ENCODE results near the gene MT1A. TPM values are rescaled to one million over a fixed set of nuclear protein-coding genes. Genes with fewer than 3 reads are reported as not detected.
A peak's percentile ranks its signal among the peaks of the same experiment; 100 is the strongest.
"Not testable (repeated sequence)": the region's sequence is repeated elsewhere in the genome, so short reads cannot be mapped to it uniquely, and the experiment has no call there.

Gene MT1A
- total RNA-seq, 1 donor: not detected

GRCh38 chr16:56649820-56650219 is 11.4 kb downstream of the MT1A start:
- no peak overlapping the region for H3K4me3 ChIP-seq (ENCODE audit: low read length)
- H3K27me3 ChIP-seq (ENCODE audit: insufficient read depth, low read length): peaks cover 45% of the 10 kb centered on the region
- no peaks in the 10 kb centered on the region for H3K9me3 ChIP-seq (ENCODE audit: low read depth, low read length)
- H3K4me1 ChIP-seq (ENCODE audit: insufficient read depth, low read length): no peaks in the 10 kb centered on the region

- H3K27me3 ChIP-seq (ENCODE audit: insufficient read depth, low read length): peaks cover 31% of the 10 kb centered on the region
- H3K4me3 ChIP-seq (ENCODE audit: low read length): no peak within 1 kb of the TSS
- no peaks in the 10 kb centered on the region for H3K9me3 ChIP-seq (ENCODE audit: low read depth, low read length)
- H3K4me1 ChIP-seq (ENCODE audit: insufficient read depth, low read length): no peaks in the 10 kb centered on the region
Observed at GRCh38 chr16:56651586-56651985, 13.1 kb downstream of the MT1A start, which contains the start of gene MT1B. MT1B (plus strand) TSS chr16:56651886; CDS start chr16:56651954, 68 bp downstream.

GRCh38 chr16:56652600-56652999 is 14.1 kb downstream of the MT1A start:
- peaks cover 4% of the 10 kb centered on the region for H3K4me1 ChIP-seq (ENCODE audit: insufficient read depth, low read length)
- H3K4me3 ChIP-seq (ENCODE audit: low read length): no peak overlapping the region
- H3K27me3 ChIP-seq (ENCODE audit: insufficient read depth, low read length): peaks cover 24% of the 10 kb centered on the region
- H3K9me3 ChIP-seq (ENCODE audit: low read depth, low read length): no peaks in the 10 kb centered on the region

GRCh38 chr16:56653218-56653617 is 14.8 kb downstream of the MT1A start:
- Histone ChIP-seq H3K27me3 (ENCODE audit: insufficient read depth, low read length) (peaks cover 18% of the 10 kb centered on the region), H3K4me1 (ENCODE audit: insufficient read depth, low read length) (peaks cover 8% of the 10 kb centered on the region), H3K4me3 (ENCODE audit: low read length) (no peak overlapping the region)

GRCh38 chr16:56657555-56658326 is 19.3 kb downstream of the MT1A start, which contains the start of gene MT1F:
MT1F (plus strand) TSS chr16:56657959; CDS start chr16:56658059, 100 bp downstream.
- no peaks in the 10 kb centered on the region for H3K9me3 ChIP-seq (ENCODE audit: low read depth, low read length)

More at GRCh38 chr16:56653218-56653617, 14.8 kb downstream of the MT1A start:
- H3K9me3 ChIP-seq (ENCODE audit: low read depth, low read length): no peaks in the 10 kb centered on the region

GRCh38 chr16:56658327-56658875 is 19.9 kb downstream of the MT1A start:
- Histone ChIP-seq H3K4me1 (ENCODE audit: insufficient read depth, low read length) (peaks cover 17% of the 10 kb centered on the region), H3K4me3 (ENCODE audit: low read length) (peak overlapping the region; percentile 56), H3K27me3 (ENCODE audit: insufficient read depth, low read length) (peaks cover 13% of the 10 kb centered on the region), H3K9me3 (ENCODE audit: low read depth, low read length) (no peaks in the 10 kb centered on the region)

More at GRCh38 chr16:56657555-56658326, 19.3 kb downstream of the MT1A start, which contains the start of gene MT1F:
- peaks cover 8% of the 10 kb centered on the region for H3K27me3 ChIP-seq (ENCODE audit: insufficient read depth, low read length)
- H3K4me3 ChIP-seq (ENCODE audit: low read length): peak within 1 kb of the TSS; percentile 56
- peaks cover 17% of the 10 kb centered on the region for H3K4me1 ChIP-seq (ENCODE audit: insufficient read depth, low read length)

- peaks cover 52% of the 10 kb centered on the region for H3K27me3 ChIP-seq (ENCODE audit: insufficient read depth, low read length)
- H3K4me1 ChIP-seq (ENCODE audit: insufficient read depth, low read length): peaks cover 14% of the 10 kb centered on the region
- H3K9me3 ChIP-seq (ENCODE audit: low read depth, low read length): no peaks in the 10 kb centered on the region
- H3K4me3 ChIP-seq (ENCODE audit: low read length): peak overlapping the region; percentile 19
Observed at GRCh38 chr16:56662357-56663354, 24.2 kb downstream of the MT1A start.

- Histone ChIP-seq H3K9me3 (ENCODE audit: low read depth, low read length) (no peaks in the 10 kb centered on the region), H3K27me3 (ENCODE audit: insufficient read depth, low read length) (peaks cover 70% of the 10 kb centered on the region), H3K4me3 (ENCODE audit: low read length) (no peak overlapping the region), H3K4me1 (ENCODE audit: insufficient read depth, low read length) (peaks cover 4% of the 10 kb centered on the region)
Observed at GRCh38 chr16:56664506-56664905, 26.0 kb downstream of the MT1A start.

GRCh38 chr16:56665286-56666261 is 27.1 kb downstream of the MT1A start:
- H3K9me3 ChIP-seq (ENCODE audit: low read depth, low read length); H3K4me1 ChIP-seq (ENCODE audit: insufficient read depth, low read length); H3K4me3 ChIP-seq (ENCODE audit: low read length): not testable (repeated sequence)
- H3K27me3 ChIP-seq (ENCODE audit: insufficient read depth, low read length): peaks cover 81% of the 10 kb centered on the region

- no peak within 1 kb of the TSS for H3K4me3 ChIP-seq (ENCODE audit: low read length)
- peaks cover 93% of the 10 kb centered on the region for H3K27me3 ChIP-seq (ENCODE audit: insufficient read depth, low read length)
- no peaks in the 10 kb centered on the region for H3K4me1 ChIP-seq (ENCODE audit: insufficient read depth, low read length)
- no peaks in the 10 kb centered on the region for H3K9me3 ChIP-seq (ENCODE audit: low read depth, low read length)
Observed at GRCh38 chr16:56667581-56668571, 29.4 kb downstream of the MT1A start, which contains the start of gene MT1G. MT1G (minus strand) TSS chr16:56668065; CDS start chr16:56667993, 72 bp downstream.

GRCh38 chr16:56669005-56669839 is 30.8 kb downstream of the MT1A start, which contains the start of gene MT1H:
MT1H (plus strand) TSS chr16:56669814; CDS start chr16:56669885, 71 bp downstream.
- Histone ChIP-seq H3K4me3 (ENCODE audit: low read length) (no peak within 1 kb of the TSS), H3K4me1 (ENCODE audit: insufficient read depth, low read length) (no peaks in the 10 kb centered on the region), H3K27me3 (ENCODE audit: insufficient read depth, low read length) (peaks cover 93% of the 10 kb centered on the region), H3K9me3 (ENCODE audit: low read depth, low read length) (no peaks in the 10 kb centered on the region)
